Activated T-helper 9 cell treated with anti-CD3 and anti-CD28 coated beads, Interleukin-2, amount 50 U/mL, for 16 hours (primary cell): ENCODE measurements around the gene SLC49A4.

Source experiments
- DNase-seq: peaks from one replicate; pipeline ENCODE4 v3.0.0-alpha.2; 2020; ENCODE audit warnings: low read depth

The SLC49A4 gene

DNA sequence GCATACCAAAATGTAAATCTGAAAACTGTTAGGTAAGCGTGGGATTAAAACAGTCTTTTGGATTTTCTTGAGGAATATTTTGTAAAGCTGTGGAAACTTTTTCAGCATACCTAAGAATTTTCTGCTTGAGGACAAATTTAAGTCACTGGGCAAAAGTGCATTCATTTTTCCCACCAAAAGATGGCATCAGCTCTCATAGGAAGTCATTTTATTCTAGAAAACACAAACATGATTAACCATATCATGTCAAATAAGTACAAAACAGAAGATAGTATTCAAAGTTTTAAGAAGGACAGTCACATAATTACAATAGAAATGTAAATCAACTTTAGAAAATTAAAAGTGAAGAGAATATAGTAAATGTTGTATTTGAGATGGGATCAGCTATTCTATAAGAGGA lies 63.5 kb downstream of the SLC49A4 start:
- no peak for DNase-seq

DNA sequence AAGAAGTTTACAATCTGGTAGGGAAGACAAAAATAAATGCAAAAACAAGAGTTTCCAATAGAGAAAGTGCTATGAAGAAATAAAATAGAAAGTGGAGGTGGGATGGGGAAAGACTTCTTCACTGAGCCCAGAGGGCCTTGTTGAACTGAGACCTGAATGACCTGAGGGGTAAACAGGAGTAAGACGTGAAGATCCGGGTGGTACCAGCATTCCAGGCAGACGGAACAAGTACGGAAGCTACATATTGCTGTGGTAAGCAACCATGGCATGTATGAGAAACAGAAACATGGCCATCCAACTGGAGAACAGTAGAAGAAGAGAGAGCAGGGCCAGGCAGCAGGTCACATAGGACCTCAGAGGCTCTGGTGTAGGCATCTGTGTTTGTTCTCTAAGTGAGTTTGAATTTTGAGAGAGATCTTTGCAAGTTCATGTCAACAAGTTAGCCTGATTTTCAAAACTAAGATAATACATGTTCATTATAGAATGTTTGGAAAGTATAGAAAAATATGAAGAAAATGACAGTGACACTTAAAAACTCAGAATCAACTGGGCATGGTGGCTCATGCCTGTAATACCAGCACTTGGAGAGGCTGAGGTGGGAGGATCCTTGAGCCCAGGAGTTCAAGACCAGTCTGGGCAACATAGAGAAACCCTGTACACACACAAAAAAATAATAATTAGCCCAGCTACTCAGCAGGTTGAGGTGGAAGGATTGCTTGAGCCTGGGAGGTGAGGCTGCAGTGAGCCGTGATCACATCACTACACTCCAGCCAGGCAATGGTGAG lies 64.3 kb downstream of the SLC49A4 start:
- no peak for DNase-seq

DNA sequence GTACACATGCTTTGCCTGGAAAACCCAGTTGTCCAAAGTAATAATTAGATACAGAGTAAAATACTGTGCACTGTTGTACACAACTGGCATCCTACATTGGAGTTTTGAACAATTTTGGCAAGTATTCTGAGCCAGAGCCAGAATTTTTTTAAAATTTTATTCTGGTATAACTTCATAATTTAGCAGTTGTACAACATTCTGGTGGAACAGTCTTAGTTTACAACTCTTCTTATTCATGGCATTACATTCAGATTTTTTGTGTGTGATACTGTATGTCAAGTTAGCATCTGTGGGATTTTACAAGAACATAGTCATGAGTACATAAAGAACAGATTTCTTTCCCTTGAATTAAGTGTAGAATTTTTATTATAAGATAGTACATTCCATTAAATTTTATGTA lies 67.5 kb downstream of the SLC49A4 start:
- DNase-seq, result no peak

DNA sequence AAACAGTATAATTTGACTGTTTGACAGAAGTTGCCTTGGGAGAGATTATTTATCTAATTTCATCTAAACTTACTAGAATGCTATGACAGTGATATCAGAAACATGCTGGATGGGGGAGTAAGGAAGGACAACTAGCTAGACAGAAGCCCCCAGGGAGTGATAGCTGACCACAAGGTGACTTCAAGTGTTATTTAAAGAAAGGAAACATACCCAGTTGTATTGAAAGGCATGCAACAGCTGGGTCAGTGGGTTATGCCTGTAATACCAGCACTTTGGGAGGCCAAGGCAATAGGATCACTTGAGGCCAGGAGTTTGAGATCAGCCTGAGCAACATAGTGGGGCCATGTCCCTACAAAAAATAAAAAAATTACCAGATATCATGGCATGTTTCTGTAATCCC lies 69.6 kb downstream of the SLC49A4 start:
- no peak for DNase-seq

DNA sequence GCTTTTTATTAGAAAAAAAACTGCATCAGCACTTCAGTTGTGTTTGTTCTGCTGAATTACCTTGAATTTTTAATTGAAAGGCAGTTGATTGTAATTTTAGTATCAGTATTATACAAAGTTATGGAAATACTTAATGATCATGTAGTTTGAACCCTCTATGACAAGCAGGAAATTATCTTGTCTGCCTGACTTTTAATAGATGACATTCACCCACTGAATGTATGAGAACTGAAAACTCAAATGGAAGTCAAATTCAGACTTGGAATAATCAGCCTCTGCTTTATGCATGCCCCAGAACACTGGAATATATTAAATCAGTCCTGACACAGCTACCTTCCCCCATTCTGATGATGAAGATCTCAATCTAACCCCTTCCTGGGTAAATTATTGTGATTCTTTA lies 73.5 kb downstream of the SLC49A4 start:
- no peak for DNase-seq

DNA sequence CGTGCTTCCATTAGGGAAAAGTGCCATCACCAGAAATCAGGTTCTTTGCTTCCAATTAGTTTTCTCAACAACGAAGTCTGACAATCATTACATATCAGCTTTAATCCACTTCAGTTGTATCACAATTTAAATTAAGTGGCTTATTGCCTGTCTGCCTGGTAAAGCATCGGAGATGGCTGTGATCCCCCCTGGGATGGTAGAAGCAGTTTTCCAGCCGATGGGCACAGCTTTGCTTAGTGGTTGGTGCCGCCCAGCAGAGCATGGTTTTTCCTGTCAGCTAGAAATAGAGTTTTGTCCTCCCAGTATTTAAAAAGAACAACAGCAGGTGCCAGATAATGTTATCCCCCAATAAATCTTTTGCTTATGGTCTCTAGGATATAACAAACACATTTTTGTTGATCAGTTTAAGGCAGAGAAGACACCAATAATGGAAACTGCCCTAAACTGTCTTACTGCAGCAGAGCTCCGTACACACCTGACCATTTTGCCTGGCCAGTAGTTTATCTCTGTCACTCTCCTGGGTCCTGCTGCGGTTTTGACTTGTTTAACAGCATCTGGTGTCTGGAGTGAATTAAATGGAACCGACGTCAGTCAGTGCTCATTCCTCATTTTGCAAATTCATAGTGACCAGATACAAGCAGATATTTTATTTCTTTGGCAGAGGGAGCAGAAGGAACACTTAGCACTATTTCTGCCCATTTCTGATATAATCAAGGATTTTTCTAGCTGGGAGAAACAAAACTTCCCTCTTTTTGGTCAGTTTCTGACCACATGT lies 79.1 kb downstream of the SLC49A4 start:
- DNase-seq, result no peak

DNA sequence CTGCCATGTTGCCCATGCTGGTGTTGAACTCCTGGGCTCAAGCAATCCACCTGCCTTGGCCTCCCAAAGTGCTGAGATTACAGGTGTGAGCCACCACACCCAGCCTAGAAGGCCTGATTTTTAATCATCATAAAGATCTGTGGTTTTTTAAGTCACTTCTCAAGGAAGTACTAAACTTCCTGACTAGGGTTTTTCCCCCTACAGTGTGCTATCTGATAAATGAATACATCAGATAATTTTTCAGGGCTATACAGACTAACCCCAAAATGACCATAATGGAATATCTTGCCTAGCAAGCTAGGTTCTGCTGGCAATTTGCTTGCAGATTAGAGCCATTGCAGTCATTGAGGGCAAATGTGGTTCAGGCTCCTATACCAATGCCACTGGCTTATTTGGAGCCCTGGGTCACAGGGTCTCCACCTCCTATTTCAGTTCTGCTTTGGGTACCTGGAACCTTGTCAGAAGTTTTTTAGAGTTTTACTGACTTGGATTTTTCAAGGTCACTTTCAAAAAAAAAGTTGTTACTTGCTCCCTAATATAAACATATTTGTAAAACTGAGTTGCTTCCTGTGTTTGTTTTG lies 80.8 kb downstream of the SLC49A4 start:
- no peak for DNase-seq

DNA sequence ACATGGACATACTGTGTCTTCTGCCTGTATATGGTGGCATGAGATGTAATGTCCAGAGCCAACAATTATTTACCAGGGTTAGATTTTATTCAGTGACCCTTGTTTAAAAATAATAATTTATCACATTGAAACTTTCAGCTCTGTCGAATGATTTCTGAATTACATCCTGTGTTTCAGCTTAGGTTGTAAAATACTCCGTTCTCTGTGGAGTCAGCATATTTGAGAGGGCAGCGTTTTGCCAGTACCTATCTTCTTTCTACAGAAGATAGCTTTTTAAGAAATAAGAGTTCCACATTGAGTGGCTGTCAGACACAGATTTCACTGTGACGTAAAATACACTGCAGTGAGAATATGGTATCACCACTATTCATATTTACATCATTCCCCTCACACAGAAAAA lies 85.3 kb downstream of the SLC49A4 start:
- DNase-seq, result no peak

DNA sequence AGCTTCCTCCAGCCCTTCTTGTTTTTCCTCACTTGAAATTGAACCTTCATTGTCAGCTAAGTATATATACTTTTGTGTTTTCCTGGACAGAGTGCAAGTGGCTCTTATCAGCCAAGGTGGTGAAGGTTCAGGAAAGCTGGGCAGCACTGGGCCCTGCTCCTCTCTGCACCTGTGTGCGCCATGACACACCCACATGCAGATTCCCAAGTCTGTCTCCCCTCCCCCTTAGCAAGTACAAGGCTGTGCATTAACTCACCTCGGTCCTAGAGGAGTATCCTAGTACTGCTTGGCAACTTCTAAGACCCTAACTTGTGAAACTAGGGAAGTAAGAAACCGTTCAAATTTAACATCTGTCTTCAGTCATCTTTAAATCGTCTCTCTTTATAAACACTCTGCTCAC lies 85.8 kb downstream of the SLC49A4 start:
- DNase-seq, result no peak

DNA sequence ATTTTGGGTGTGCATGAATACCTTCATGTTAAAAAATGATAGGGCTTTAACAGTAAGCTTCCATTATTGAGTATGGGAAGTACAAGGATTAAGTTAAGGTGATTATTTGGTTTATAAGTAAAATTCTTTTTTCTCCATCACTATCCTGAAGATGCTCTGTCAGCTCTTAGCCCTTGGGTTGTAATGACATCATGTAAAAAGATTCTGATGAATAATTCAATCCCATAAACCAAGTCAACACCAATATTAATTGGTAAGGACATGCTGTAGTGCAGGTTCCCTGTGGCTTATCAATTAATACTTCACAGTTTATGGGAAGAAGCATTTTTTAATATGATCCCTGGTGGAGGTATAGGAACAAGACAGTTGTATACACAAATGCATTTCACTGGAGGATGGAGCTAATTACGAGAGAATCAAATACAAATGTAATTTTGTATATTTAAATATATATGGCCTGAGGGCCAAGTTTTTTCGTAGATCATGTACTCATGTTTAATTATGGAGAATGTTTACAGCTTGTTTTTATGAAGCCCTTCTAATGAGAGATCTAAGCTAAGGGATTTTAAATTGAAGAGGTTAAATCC lies 87.6 kb downstream of the SLC49A4 start:
- DNase-seq, result no peak

DNA sequence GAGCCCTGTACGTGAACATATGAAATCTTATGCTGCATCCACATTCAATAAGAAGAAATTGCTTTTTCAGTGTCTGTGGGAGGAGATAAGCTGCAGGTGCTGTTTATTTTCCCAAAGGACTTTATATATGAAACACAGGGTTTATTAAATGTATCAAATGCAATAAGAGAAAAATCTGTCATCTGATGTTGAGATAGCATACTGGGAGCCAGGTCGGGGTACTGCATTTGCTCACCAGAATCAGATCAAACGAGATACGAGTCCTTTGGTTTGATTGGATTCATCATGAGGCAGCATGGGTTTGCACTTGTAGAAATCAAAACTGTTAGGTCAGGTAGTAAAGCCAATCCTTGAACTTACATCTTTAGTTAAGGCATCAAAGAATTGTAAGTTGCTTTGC lies 91.4 kb downstream of the SLC49A4 start:
- no peak for DNase-seq

DNA sequence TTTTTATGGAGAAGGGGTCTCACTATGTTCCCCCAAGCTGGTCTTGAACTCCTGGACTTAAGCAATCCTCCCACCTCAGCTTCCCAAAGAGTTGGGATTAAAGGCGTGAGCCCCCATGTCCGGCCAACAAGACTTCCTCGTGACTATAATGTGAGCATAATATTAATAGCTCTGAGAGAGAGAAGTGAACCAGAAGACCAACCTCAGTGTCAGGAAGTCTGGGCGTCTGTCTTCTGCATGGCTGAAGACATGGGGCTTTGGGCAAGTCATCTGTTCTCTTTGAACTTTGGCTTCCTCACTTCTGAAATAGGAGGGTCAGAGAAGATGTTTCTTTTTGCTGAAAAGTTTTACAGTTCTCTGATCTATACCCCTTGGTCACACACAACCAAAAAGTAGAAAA lies 92.1 kb downstream of the SLC49A4 start:
- DNase-seq, result no peak

DNA sequence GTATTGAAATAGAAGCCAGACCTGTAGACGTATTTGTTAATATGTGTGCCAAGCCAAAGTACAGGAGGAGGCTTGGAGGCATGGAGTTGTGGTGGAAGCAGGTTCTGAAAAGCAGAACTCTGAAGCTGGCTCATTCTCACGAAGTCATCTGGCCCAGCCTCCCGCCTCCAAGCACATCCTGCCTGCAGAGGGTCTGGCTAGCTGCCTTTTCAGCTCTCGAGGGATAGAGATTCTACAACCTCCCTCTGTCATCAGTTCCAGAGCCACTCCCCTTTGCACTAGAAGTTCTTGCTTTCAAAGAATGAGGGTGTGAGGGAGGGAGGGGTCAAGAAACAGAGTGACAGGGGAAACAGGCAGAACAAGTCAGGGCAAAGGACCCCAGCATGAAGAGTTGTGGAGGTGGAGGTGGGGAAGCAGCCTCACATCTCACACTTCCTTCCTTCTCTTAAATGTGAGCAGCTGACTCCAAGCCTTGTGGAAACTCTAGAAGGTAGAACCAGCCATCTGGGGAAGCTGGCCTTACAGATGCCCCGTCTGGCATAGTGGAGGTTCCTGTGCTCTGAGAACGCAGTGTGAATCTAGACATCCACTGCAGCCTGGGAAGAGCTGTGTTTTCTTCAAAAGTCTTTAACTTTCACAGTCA lies 95.3 kb downstream of the SLC49A4 start:
- DNase-seq, result no peak

DNA sequence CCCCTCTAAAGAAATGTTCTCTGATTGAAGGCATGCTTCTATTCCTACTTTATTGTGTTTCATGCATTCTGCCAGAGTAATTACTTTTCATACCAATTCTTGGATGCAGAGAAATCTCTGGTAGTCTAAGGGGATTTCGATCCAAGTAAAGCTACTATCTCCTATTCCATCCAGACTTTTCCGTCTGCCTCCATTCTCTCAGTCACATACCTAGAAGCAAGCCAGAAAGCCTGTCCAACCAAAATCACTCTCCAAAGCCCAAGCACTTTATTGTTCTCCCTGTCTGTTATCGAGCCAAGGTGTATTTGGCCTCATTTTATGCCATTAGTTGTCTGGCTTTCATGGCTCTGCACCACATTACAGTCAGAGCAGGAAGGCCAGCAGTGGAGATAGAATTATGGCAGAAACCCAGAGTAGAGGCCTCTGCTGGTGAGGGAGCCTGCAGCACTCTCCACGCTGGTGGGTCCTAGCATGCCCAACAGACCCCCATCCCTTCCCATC lies 95.9 kb downstream of the SLC49A4 start:
- DNase-seq, result no peak

DNA sequence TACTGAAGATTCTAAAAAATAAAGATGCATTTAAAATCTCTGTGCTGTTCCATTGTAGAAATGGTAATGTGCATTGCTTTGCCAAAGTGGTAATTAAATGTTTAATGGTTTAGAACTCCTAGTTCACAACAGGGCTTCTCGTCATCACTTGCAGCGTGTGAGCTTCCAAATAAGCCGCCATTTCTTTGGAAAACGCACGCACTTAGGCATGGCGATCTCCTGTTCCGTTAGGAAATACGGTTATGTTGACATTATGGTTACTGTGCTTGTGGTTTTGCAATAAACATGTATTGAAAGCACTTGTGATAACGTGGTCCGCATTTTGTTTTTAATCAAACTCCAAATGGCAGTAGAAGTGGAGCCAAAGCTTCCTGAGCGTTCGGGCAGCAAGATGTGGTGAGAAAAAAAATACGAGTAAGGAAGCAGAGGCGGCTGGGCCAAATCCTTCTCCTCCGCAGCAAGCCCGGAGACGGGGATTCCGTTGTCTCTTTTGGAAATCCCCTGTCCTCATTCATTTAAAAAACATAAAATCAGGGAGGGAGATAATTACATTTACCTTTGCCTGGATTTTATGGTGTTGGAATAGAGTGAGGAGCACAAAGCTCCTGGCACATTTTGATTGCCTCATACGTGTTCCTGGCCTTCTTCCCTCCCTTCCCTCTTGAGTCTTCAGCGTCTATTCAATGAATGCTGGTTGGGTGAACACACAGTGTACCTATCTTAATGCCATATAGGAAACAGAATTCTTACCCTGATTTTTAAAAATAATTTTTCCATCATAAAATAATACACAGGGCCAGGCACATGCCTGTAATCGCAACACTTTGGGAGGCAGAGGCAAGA lies 97.5 kb downstream of the SLC49A4 start:
- no peak for DNase-seq

DNA sequence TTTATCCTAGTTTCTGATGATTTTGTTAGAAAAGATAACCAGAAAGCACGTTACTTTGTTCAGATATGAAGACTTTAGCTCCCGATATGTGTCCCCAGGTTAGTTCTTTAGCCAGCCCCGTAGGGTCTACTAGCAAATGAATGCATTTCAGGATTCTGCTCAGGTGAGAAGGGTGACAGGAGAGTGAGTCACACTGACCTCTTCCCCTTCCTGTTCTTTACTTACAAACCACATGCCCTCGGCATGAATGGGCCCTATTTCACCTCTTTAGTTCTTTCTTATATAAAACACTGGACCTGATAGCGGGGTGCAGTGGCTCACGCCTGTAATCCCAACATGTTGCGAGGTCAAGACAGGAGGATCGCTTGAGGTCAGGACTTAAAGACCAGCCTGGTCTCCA lies 98.4 kb downstream of the SLC49A4 start:
- DNase-seq, result no peak

DNA sequence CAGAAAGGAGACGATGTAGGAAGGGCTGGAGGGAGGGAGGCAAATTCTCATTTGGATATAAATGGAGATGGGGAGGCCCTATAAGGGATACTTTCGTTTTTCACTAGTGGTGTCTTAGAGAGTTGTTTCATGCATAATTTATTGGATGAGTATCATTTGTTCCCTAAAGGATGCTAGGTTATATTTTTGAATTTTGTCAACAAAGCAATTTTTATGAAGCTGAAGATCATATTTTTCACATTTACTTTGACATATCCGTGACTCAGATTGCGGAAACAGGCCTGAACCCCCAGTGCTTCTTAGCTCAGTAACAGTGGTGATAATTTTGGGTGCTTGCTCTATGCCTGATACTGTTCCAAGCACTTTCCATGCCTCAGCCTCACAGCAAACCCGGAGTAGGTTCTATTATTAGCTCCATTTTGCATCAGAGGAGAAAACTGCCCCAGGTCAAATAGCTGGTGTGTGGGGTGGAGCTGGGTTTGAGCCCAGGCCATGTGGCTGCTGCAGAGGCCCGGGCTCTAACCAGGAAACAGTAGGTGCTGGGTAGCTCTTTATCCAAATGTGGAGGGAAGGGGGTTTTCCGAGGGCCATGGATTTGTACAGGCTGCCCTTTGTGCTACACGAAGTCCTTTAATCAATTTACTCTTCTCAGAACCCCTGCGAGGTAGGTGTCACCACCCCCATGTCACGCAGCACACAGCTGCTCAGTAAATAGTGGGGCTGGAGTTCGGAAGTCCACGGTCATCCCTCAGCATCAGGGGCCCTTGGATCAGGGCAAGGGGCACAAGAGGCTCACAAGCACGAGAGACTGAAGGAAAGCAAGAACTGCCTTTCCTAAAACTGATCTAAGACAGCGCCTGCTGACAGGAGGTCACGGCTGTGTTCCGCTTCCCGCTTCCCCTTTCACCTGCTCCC lies 99.1 kb downstream of the SLC49A4 start:
- no peak for DNase-seq

DNA sequence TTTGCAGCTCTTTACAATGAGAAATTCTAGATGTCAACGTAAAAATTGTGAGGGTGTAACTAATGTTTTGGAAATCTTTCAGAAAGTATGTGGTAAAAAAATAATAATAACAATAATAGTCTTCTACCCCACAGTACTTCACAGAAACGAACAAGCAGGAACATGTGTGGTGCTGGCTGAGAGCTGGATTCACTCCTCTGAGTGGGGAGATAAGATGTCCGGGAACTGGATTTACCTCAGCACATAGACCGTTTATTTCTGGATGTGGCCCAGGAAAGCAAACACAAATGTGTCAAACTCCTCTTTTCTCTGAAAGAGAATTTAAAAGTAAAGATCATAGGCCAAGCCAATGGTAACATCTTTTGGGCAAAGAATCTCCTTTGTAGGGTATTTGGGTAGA lies 103.4 kb downstream of the SLC49A4 start:
- DNase-seq, result no peak

DNA sequence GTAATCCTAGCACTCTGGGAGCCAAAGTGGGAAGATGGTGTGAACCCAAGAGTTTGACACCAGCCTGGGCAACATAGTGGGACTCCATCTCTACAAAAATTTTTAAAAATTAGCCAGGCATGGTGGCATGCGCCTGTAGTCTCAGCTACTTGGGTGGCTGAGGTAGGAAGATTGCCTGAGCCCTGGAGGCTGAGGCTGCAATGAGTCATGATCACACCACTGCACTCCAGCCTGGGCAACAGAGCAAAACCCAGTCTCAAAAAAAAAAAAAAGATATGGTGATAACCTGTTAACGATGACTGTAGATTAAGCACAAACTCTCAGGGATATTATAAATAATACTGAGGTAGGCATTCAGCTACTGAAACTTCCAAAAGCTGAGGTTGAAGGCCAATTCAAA lies 107.5 kb downstream of the SLC49A4 start:
- no peak for DNase-seq

DNA sequence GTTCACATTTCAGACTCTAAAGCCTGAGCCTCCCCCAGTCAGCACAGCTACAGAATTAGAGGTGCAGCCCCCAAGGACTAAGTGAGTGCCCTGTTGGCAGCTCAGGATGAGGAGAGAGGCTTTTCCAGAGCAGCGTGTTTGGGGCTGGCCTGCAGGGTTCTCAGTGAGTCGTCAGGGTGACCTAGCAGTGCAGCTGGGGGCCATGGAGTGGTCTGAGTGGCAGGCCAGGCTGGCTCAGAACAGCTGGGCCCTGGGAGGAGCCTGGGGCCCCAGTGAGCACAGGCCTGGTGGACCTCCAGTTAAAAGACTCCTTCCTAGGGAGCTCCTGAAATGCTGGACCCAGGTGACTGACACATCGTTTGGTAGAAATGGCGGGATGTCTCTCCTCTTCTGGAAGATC lies 108.3 kb downstream of the SLC49A4 start:
- DNase-seq, result no peak
